HL-60 (cell line): ENCODE results near the gene BOD1L1.

Experiments
- CTCF ChIP-seq: IDR thresholded peaks from one replicate; pipeline ENCODE4 v1.5.1; 2011; ENCODE audit warnings: low read length, control low read depth, inconsistent platforms; ENCODE audit not compliant: insufficient read depth
- GABPA ChIP-seq: IDR thresholded peaks from 2 replicates; pipeline ENCODE4 v1.6.1; 2012; ENCODE audit warnings: low read depth
- SPI1 ChIP-seq: IDR thresholded peaks from 2 replicates; pipeline ENCODE4 v1.6.1; 2012; ENCODE audit warnings: low read depth, mild to moderate bottlenecking, borderline replicate concordance

- TF ChIP-seq SPI1 (no peak), GABPA (no peak), CTCF (no peak)
These were observed 333 bp downstream of the BOD1L1 start for GRCh38 chr4:13627178-13627605.
